ENCODE results near the gene CACFD1.

The CACFD1 gene
- total RNA-seq, result 2.1 to 4.7 (median 4.1) reads per million in 3 donors

DNA sequence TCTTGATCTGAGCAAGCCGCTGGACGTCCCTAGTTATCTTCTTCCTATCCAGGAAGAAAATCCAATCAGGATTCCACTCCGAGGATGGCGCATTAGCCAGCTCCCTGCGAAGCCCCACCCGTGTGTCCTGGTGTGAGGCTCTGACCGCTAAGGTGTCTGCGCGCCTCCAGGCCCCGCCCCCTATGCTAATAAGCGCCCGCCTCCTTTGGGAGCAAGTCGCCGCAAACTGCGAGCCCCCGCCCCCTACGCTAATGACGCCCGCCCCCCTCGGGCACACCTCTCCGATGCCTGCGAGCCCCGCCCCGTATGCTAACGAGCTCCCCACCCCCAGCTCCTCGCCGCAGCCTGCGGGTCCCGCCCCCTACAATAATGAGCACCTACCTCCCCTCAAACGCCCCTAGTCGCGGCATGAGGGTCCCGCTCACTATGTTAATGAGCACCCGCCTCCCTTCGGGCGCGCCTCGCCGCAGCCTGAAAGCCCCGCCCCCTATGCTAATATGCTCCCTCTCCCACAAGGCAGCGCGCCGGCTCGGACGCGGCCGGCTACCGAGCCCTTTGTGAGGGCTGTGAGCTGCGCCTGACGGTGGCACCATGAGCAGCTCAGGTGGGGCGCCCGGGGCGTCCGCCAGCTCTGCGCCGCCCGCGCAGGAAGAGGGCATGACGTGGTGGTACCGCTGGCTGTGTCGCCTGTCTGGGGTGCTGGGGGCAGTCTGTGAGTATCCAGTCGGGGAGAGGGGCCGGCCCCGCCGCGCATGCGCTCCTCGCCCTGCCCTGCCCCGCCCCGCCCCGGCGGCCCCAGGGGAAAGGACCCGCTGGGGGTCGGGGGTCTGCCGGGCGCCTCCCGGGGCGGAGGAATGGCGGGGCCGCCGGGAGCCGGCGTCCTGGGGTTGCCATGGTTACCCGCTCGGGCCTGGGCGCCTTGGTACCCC, at the start of gene CACFD1:
Gene CACFD1, plus strand, starts transcription at position 503 of the 929 bp plus-strand sequence. Its CDS starts 89 bp downstream, at position 592.
- Histone ChIP-seq H3K36me3 (ENCODE audit: control insufficient read depth, insufficient read depth, low read length) (no peaks in the 10 kb centered on the region), H3K27me3 (replicated peaks; ENCODE audit: control insufficient read depth, insufficient read depth, low read length, poor library complexity, severe bottlenecking) (no peaks in the 10 kb centered on the region), H3K4me1 (ENCODE audit: control insufficient read depth, insufficient read depth, low read length, poor library complexity, severe bottlenecking) (peaks cover 9% of the 10 kb centered on the region), H3K9me3 (ENCODE audit: control insufficient read depth, low read length) (no peaks in the 10 kb centered on the region), H3K4me3 (ENCODE audit: insufficient read depth, low read depth, low read length, poor library complexity, severe bottlenecking) (peak within 1 kb of the TSS; percentile 56), H3K27ac (ENCODE audit: insufficient read depth, low read length, poor library complexity, severe bottlenecking) (peak within 1 kb of the TSS; percentile 80)
- peak; percentile 85 to 91 (median 87) for DNase-seq

- Histone ChIP-seq H3K4me3 (ENCODE audit: insufficient read depth, low read depth, low read length, poor library complexity, severe bottlenecking) (no peak overlapping the region), H3K36me3 (ENCODE audit: control insufficient read depth, insufficient read depth, low read length) (peaks cover 33% of the 10 kb centered on the region), H3K27ac (ENCODE audit: insufficient read depth, low read length, poor library complexity, severe bottlenecking) (no peak overlapping the region), H3K27me3 (replicated peaks; ENCODE audit: control insufficient read depth, insufficient read depth, low read length, poor library complexity, severe bottlenecking) (no peaks in the 10 kb centered on the region), H3K9me3 (ENCODE audit: control insufficient read depth, low read length) (no peaks in the 10 kb centered on the region), H3K4me1 (ENCODE audit: control insufficient read depth, insufficient read depth, low read length, poor library complexity, severe bottlenecking) (peaks cover 10% of the 10 kb centered on the region)
- no peak for DNase-seq
Observed at GRCh38 chr9:133415170-133415569, 44.6 kb upstream of the CACFD1 start.

DNA sequence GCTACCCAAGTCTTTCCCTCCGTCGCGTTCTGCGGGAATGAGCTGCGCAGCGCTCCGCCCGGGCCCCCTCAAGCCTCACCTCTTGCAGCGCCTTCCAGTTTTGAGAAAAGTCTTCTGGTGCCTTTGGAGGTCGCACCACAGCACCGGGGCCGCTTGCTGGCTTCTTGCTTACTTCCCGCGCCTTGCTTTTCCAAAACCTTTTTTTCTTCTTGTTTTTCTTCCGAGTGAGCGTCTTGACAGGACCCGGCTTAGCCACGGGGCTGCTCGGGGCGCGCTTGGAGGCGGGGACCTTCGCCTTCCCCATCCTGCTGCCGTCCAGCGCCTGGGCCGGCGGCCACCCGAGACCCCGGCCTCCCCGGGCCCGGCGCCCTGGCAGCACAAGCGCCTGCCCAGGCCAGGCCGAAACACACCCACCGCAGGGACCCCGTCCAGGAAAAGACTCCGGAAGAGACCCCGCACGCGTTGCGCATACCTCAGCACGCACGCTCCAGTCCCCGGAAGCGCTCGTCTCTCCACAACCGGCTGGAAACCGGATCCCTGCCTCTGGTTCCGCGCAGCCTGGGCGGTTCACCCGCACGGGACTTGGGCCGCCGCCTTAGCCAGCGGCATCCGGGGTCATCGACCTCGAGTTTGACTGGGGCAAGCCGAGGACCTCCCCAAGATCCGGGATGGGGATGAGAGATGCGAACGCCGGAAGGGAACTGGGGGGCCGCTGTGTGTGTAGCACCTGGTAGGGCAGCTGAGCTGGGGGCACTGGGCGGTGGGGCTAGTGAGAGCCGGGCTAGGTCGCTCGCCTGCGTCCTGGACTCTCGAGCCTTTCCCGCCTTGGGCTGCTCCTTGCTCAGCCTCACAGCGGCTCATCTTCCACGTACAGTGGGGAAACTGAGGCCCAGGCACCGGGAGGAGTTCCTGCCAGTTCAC, 42.0 kb upstream of the CACFD1 start, which contains the start of gene REXO4:
Gene REXO4, minus strand, starts transcription at position 470 of the 921 bp plus-strand sequence. Its CDS starts 166 bp downstream, at position 304.
- H3K27ac ChIP-seq (ENCODE audit: insufficient read depth, low read length, poor library complexity, severe bottlenecking), result peak within 1 kb of the TSS; percentile 76
- H3K4me3 ChIP-seq (ENCODE audit: insufficient read depth, low read depth, low read length, poor library complexity, severe bottlenecking), result peak within 1 kb of the TSS; percentile 96
- H3K9me3 ChIP-seq (ENCODE audit: control insufficient read depth, low read length), result no peaks in the 10 kb centered on the region
- H3K36me3 ChIP-seq (ENCODE audit: control insufficient read depth, insufficient read depth, low read length), result peaks cover 10% of the 10 kb centered on the region
- H3K4me1 ChIP-seq (ENCODE audit: control insufficient read depth, insufficient read depth, low read length, poor library complexity, severe bottlenecking), result peaks cover 10% of the 10 kb centered on the region
- H3K27me3 ChIP-seq (replicated peaks; ENCODE audit: control insufficient read depth, insufficient read depth, low read length, poor library complexity, severe bottlenecking), result no peaks in the 10 kb centered on the region
- peak; percentile 53 to 69 (median 67) for DNase-seq

GRCh38 chr9:133419005-133419404, 40.8 kb upstream of the CACFD1 start:
- H3K27ac ChIP-seq (ENCODE audit: insufficient read depth, low read length, poor library complexity, severe bottlenecking), result no peak overlapping the region
- no peak overlapping the region for H3K4me3 ChIP-seq (ENCODE audit: insufficient read depth, low read depth, low read length, poor library complexity, severe bottlenecking)
- DNase-seq, result no peak
- H3K9me3 ChIP-seq (ENCODE audit: control insufficient read depth, low read length), result no peaks in the 10 kb centered on the region
- peaks cover 10% of the 10 kb centered on the region for H3K4me1 ChIP-seq (ENCODE audit: control insufficient read depth, insufficient read depth, low read length, poor library complexity, severe bottlenecking)
- H3K27me3 ChIP-seq (replicated peaks; ENCODE audit: control insufficient read depth, insufficient read depth, low read length, poor library complexity, severe bottlenecking), result no peaks in the 10 kb centered on the region
- peaks cover 6% of the 10 kb centered on the region for H3K36me3 ChIP-seq (ENCODE audit: control insufficient read depth, insufficient read depth, low read length)

- H3K4me3 ChIP-seq (ENCODE audit: insufficient read depth, low read depth, low read length, poor library complexity, severe bottlenecking), result no peak overlapping the region
- no peaks in the 10 kb centered on the region for H3K36me3 ChIP-seq (ENCODE audit: control insufficient read depth, insufficient read depth, low read length)
- H3K27me3 ChIP-seq (replicated peaks; ENCODE audit: control insufficient read depth, insufficient read depth, low read length, poor library complexity, severe bottlenecking), result no peaks in the 10 kb centered on the region
- DNase-seq, result no peak
- no peak overlapping the region for H3K27ac ChIP-seq (ENCODE audit: insufficient read depth, low read length, poor library complexity, severe bottlenecking)
- peaks cover 8% of the 10 kb centered on the region for H3K4me1 ChIP-seq (ENCODE audit: control insufficient read depth, insufficient read depth, low read length, poor library complexity, severe bottlenecking)
- no peaks in the 10 kb centered on the region for H3K9me3 ChIP-seq (ENCODE audit: control insufficient read depth, low read length)
Observed at GRCh38 chr9:133420392-133420827, 39.4 kb upstream of the CACFD1 start.

DNA sequence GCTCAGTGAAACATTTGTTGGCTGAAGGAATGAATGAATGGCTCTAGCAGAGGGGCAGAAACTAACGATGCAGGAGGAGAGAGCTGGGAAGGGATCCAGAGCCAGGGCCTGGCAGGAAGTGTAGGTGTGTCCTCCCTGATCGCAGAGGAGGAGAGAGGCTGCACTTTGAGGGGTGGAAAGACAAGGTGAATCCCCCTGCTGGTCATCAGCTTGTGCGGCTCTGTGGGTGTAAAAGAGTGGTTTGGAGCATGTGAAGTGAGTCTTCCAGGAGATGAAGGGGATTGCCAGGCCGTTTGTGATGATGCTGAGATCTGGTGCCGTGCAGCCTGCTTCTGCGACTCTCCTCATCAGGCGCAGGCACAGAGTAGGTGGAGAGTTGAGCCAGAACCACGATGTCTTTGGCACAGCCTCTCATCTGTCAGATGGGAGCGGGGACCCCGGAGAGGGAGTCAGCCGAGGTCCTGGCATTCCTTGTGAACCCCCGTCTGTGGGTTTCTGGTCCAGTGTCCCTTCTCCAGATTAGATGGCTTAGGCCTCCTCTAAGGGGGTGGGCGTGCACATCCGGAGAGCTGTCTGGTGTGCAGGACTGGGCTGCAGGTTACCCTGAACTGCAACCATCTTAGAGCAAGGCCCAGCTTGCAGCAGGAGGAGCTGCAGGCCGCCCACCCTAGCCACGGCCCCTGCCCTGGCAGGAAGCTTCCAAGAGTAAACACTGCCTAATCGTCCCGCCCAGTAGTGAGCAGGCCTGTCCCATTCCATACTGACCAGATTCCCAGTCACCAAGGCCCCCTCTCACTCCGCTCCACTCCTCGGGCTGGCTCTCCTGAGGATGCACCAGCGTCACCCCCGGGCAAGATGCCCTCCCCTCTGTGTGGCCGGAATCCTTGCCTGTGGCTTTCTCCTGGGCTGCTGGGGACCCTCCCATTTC, 37.9 kb upstream of the CACFD1 start, which contains the start of gene ADAMTS13:
Gene ADAMTS13, plus strand, starts transcription at position 753 of the 928 bp plus-strand sequence. Its CDS starts 77 bp downstream, at position 830.
- Histone ChIP-seq H3K4me1 (ENCODE audit: control insufficient read depth, insufficient read depth, low read length, poor library complexity, severe bottlenecking) (no peaks in the 10 kb centered on the region), H3K4me3 (ENCODE audit: insufficient read depth, low read depth, low read length, poor library complexity, severe bottlenecking) (no peak within 1 kb of the TSS), H3K27ac (ENCODE audit: insufficient read depth, low read length, poor library complexity, severe bottlenecking) (peak within 1 kb of the TSS; percentile 18), H3K27me3 (replicated peaks; ENCODE audit: control insufficient read depth, insufficient read depth, low read length, poor library complexity, severe bottlenecking) (no peaks in the 10 kb centered on the region), H3K9me3 (ENCODE audit: control insufficient read depth, low read length) (no peaks in the 10 kb centered on the region), H3K36me3 (ENCODE audit: control insufficient read depth, insufficient read depth, low read length) (no peaks in the 10 kb centered on the region)
- DNase-seq, result no peak

DNA sequence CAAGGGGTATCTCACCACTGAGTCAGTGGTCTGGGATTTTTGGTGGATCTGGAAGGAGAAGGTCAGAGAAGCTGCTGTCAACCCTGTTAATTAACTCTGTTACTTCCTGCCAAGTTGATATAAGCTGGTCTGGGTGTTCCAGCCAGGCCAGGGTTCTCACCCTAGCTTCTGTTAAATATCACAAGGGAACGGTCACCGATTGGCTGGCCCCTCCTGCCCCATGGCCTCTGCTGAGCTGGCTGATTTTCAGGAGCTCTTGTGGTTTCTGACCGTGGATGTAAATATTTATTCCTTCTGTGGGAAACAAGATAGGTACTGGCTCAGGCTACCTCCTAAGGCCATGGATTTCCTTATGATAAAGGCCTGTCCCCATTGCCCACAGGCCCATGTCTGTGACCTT, 36.6 kb upstream of the CACFD1 start:
- H3K27ac ChIP-seq (ENCODE audit: insufficient read depth, low read length, poor library complexity, severe bottlenecking), result no peak overlapping the region
- H3K4me3 ChIP-seq (ENCODE audit: insufficient read depth, low read depth, low read length, poor library complexity, severe bottlenecking), result no peak overlapping the region
- H3K27me3 ChIP-seq (replicated peaks; ENCODE audit: control insufficient read depth, insufficient read depth, low read length, poor library complexity, severe bottlenecking), result peaks cover 4% of the 10 kb centered on the region
- H3K36me3 ChIP-seq (ENCODE audit: control insufficient read depth, insufficient read depth, low read length), result no peaks in the 10 kb centered on the region
- H3K4me1 ChIP-seq (ENCODE audit: control insufficient read depth, insufficient read depth, low read length, poor library complexity, severe bottlenecking), result peaks cover 4% of the 10 kb centered on the region
- no peaks in the 10 kb centered on the region for H3K9me3 ChIP-seq (ENCODE audit: control insufficient read depth, low read length)
- DNase-seq, result no peak

DNA sequence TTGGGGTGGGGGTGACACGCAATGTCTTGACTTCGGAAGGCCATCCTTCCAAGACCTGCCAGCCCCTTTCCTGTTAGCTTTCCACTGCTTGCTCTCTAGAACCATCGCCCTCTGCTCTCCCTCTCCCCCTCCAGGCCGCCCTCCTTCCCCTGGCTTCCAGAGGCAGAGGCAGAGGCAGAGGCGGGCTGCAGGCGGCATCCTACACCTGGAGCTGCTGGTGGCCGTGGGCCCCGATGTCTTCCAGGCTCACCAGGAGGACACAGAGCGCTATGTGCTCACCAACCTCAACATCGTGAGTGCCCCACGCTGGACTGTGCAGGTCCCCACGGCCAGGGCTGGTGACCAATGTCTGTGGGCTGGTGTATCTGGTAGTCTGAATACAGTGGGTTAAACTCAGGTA, 35.6 kb upstream of the CACFD1 start:
- peaks cover 4% of the 10 kb centered on the region for H3K27me3 ChIP-seq (replicated peaks; ENCODE audit: control insufficient read depth, insufficient read depth, low read length, poor library complexity, severe bottlenecking)
- H3K36me3 ChIP-seq (ENCODE audit: control insufficient read depth, insufficient read depth, low read length), result no peaks in the 10 kb centered on the region
- no peak for DNase-seq
- H3K4me3 ChIP-seq (ENCODE audit: insufficient read depth, low read depth, low read length, poor library complexity, severe bottlenecking), result no peak overlapping the region
- H3K9me3 ChIP-seq (ENCODE audit: control insufficient read depth, low read length), result no peaks in the 10 kb centered on the region
- H3K4me1 ChIP-seq (ENCODE audit: control insufficient read depth, insufficient read depth, low read length, poor library complexity, severe bottlenecking), result peaks cover 4% of the 10 kb centered on the region
- no peak overlapping the region for H3K27ac ChIP-seq (ENCODE audit: insufficient read depth, low read length, poor library complexity, severe bottlenecking)

Data from effector memory CD4-positive, alpha-beta T cell (primary cell).